Caco-2 (cell line): ENCODE results near the gene ARFGEF2. TPM values are rescaled to one million over a fixed set of nuclear protein-coding genes. Genes with fewer than 3 reads are reported as not detected.

Source experiments
- BruUV-seq: library from RNA; stranded (reverse); fragments of 400-500 nt; replicated peaks from 2 replicates; lab custom pipeline; 2021; lab: Mats Ljungman, UMichigan
- CTCF ChIA-PET: fragments of 300-600 bp; sonication (Branson Sonifier 250); formaldehyde crosslinking; loops from one replicate; lab custom pipeline; 2022; ENCODE audit warnings: antibody characterized with exemption; lab: Charles Lee
- POLR2A ChIA-PET: fragments of 300-600 bp; sonication (Branson Sonifier 250); formaldehyde crosslinking; loops from one replicate; lab custom pipeline; 2022; ENCODE audit warnings: antibody characterized with exemption; lab: Charles Lee
- DNase-seq, 2 experiments: peaks; one replicate each; pipeline versions ENCODE4 v3.0.0 to v3.0.0-alpha.2; 2020 to 2022
- H3K27me3 ChIP-seq: replicated peaks from 2 replicates; pipeline ENCODE4 v1.6.0; 2011; ENCODE audit warnings: low read length; ENCODE audit not compliant: control insufficient read depth, insufficient read depth
- H3K36me3 ChIP-seq: 2 replicates; pipeline ENCODE4 v1.5.1; 2011; ENCODE audit warnings: low read length; ENCODE audit not compliant: control insufficient read depth, insufficient read depth
- H3K4me1 ChIP-seq: fragments of 250-450 bp; sonication (Bioruptor Pico); 2 replicates; pipeline ENCODE4 v1.5.1; 2020; ENCODE audit warnings: mild to moderate bottlenecking
- H3K4me3 ChIP-seq: 2 replicates; pipeline ENCODE4 v1.5.1; 2011; ENCODE audit warnings: low read depth, mild to moderate bottlenecking, control low read depth, low read length
- H3K9me3 ChIP-seq: fragments of 250-450 bp; sonication (Bioruptor Pico); 2 replicates; pipeline ENCODE4 v1.5.1; 2020; ENCODE audit warnings: mild to moderate bottlenecking, moderate library complexity
- H3K27ac Mint-ChIP-seq: one replicate; pipeline ENCODE4 v1.8.0; 2022; ENCODE audit warnings: mixed read lengths; ENCODE audit not compliant: unreplicated experiment
- H3K27me3 Mint-ChIP-seq: one replicate; pipeline ENCODE4 v1.8.0; 2022; ENCODE audit warnings: mixed read lengths; ENCODE audit not compliant: insufficient read depth, unreplicated experiment
- H3K36me3 Mint-ChIP-seq: one replicate; pipeline ENCODE4 v1.8.0; 2022; ENCODE audit warnings: mild to moderate bottlenecking, mixed read lengths; ENCODE audit not compliant: insufficient read depth, unreplicated experiment
- H3K4me1 Mint-ChIP-seq: one replicate; pipeline ENCODE4 v1.8.0; 2022; ENCODE audit warnings: low read depth, mixed read lengths; ENCODE audit not compliant: unreplicated experiment
- H3K4me3 Mint-ChIP-seq: one replicate; pipeline ENCODE4 v1.8.0; 2022; ENCODE audit warnings: mild to moderate bottlenecking, moderate library complexity, mixed read lengths; ENCODE audit not compliant: unreplicated experiment
- H3K9me3 Mint-ChIP-seq: one replicate; pipeline ENCODE4 v1.8.0; 2022; ENCODE audit warnings: mixed read lengths; ENCODE audit not compliant: unreplicated experiment
- intact Hi-C: fragments of 100-400 bp; cut with micrococcal nuclease; formaldehyde crosslinking; loops from one replicate; pipeline ENCODE4 v1.10.0; 2022; ENCODE audit not compliant: unreplicated experiment
- total RNA-seq: library from RNA; stranded (reverse); gene quantifications from 2 replicates; pipeline ENCODE4 v1.2.3, GENCODE V29; 2022
- TF ChIP-seq, protein P1 (sequence below), 2 experiments: fragments of 200-600 bp in 1 of 2; IDR thresholded peaks; 1 replicate in 1 of 2; 2 replicates in 1 of 2; pipeline versions ENCODE4 v1.5.1 to v1.8.0; 2011 to 2022; ENCODE audit warnings: antibody characterized with exemption in 1 of 2, control low read depth in 1 of 2, inconsistent platforms in 1 of 2, low read depth in 1 of 2, low read length in 1 of 2, mild to moderate bottlenecking in 1 of 2, moderate library complexity in 1 of 2; ENCODE audit not compliant: insufficient read depth in 1 of 2, severe bottlenecking in 1 of 2, unreplicated experiment in 1 of 2

ARFGEF2 gene
- total RNA-seq, 1 experiment from 2014 or later = 78.8 TPM

DNA sequence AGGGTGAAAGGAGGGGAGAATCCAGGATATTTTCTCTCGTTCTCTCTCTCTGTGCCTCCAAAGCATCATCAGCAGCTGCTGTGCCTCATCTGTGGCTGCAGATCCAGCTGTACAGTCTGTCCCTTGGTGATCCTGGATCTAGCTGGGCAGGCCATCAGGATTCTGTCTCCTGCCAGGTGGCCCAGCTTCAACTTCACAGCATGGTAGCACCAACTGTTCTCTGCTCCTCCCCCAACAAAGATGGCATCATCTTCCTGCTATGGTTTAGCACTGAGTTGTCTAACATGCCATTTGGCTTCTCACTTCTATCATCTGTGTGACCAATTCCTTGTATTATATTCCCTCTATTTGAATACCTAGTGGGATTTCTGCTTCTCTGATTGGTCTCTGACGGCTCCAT, 28.6 kb upstream of the ARFGEF2 start:
- H3K27me3 Mint-ChIP-seq = peaks cover 19% of the 10 kb centered on the region
- no peaks in the 10 kb centered on the region for H3K36me3 Mint-ChIP-seq
- DNase-seq = no peak
- no peaks in the 10 kb centered on the region for H3K4me1 Mint-ChIP-seq
- H3K27ac Mint-ChIP-seq = no peak overlapping the region
- H3K9me3 Mint-ChIP-seq = peaks cover 10% of the 10 kb centered on the region
- H3K27me3 ChIP-seq = peaks cover 3% of the 10 kb centered on the region; the same call in 1 of the 2 replicates
- no peak overlapping the region for H3K4me3 Mint-ChIP-seq
- no TSS peak for BruUV-seq
- peaks cover 5% of the 10 kb centered on the region; the same call in 1 of the 2 replicates for H3K9me3 ChIP-seq
- TF ChIP-seq, protein P1, sequence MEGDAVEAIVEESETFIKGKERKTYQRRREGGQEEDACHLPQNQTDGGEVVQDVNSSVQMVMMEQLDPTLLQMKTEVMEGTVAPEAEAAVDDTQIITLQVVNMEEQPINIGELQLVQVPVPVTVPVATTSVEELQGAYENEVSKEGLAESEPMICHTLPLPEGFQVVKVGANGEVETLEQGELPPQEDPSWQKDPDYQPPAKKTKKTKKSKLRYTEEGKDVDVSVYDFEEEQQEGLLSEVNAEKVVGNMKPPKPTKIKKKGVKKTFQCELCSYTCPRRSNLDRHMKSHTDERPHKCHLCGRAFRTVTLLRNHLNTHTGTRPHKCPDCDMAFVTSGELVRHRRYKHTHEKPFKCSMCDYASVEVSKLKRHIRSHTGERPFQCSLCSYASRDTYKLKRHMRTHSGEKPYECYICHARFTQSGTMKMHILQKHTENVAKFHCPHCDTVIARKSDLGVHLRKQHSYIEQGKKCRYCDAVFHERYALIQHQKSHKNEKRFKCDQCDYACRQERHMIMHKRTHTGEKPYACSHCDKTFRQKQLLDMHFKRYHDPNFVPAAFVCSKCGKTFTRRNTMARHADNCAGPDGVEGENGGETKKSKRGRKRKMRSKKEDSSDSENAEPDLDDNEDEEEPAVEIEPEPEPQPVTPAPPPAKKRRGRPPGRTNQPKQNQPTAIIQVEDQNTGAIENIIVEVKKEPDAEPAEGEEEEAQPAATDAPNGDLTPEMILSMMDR (IDR thresholded peaks at IDR 0.05; ENCODE audit: insufficient read depth in 1 of 2, low read depth in 1 of 2, low read length in 1 of 2, severe bottlenecking in 1 of 2, unreplicated experiment in 1 of 2) = no peak
- ChIA-PET CTCF (interaction anchor here (1.8 kb wide), 1 partner anchor 235 kb away, joined by 9 read pairs; no protein-coding TSS in a partner anchor), POLR2A (no interaction called here)
- no peaks in the 10 kb centered on the region for H3K4me1 ChIP-seq
- H3K36me3 ChIP-seq = no peaks in the 10 kb centered on the region
- no peak overlapping the region for H3K4me3 ChIP-seq
- intact Hi-C loops = no loop called here

DNA sequence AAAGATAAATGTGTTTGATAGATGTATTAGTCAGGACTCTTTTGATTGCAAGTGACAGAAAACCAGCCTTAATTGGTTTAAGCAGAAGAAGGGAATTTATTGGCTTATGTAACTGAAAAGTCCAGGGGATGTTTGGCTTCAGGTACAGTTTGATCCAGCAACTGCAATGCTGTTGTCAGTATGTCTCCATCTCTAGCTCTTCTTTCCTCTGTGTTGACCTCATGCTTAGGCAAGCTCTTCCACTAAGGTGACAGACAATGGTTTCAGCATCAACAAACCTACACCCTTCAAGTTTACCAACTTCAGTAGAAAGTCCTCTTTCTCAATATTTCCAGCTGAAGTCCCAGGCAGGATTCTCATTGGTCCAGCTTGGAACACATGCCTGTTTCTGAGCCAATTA, 28.1 kb upstream of the ARFGEF2 start:
- POLR2A ChIA-PET = no interaction called here
- Mint-ChIP-seq H3K27ac (no peak overlapping the region), H3K27me3 (peaks cover 19% of the 10 kb centered on the region), H3K4me3 (no peak overlapping the region), H3K9me3 (peaks cover 10% of the 10 kb centered on the region), H3K36me3 (no peaks in the 10 kb centered on the region), H3K4me1 (no peaks in the 10 kb centered on the region)
- intact Hi-C loops = no loop called here
- Histone ChIP-seq H3K9me3 (peaks cover 5% of the 10 kb centered on the region; the same call in 1 of the 2 replicates), H3K36me3 (no peaks in the 10 kb centered on the region), H3K4me3 (no peak overlapping the region), H3K27me3 (peaks cover 3% of the 10 kb centered on the region; the same call in 1 of the 2 replicates), H3K4me1 (no peaks in the 10 kb centered on the region)
- CTCF ChIA-PET = interaction anchor here (1.8 kb wide), 1 partner anchor 236 kb away, joined by 9 read pairs; no protein-coding TSS in a partner anchor
- TF ChIP-seq, protein P1 (IDR thresholded peaks at IDR 0.05; ENCODE audit: insufficient read depth in 1 of 2, low read depth in 1 of 2, low read length in 1 of 2, severe bottlenecking in 1 of 2, unreplicated experiment in 1 of 2) = no peak
- no peak for DNase-seq
- BruUV-seq = no TSS peak

DNA sequence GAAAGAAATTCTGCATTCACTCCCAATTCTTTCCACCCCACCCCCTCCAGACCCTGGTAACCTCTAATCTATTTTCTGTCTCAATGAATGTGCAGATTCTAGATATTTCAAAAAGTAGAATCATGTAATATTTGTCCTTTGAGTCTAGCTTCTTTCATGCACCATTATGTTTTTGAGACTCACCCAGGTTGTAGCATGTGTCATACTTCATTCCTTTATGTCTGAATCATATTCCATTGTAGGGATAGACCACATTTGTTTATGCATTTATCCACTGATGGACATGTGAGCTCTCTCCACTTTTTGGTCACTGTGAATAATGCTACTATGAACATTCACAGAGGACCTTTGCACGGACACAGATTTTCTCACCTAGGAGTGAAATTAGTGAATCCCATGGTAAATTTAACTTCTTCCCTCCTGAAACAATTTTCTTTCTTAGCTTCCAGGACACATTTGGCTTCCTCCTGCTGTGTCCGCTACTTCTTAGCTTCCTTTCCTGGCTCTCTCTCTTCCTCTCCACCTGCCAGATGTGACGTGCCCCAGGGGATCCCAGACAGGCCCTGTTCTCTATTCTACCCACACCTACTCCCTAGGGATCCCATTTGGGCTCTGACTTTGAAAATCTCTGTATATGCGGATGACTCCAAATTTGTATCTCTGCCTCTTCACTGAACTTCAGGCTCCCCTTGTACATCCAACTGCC, 24.1 kb upstream of the ARFGEF2 start:
- H3K27ac Mint-ChIP-seq = no peak overlapping the region
- no peaks in the 10 kb centered on the region for H3K4me1 Mint-ChIP-seq
- ChIA-PET POLR2A (no interaction called here), CTCF (interaction anchor here (0.7 to 1.1 kb wide), 3 partner anchors 20 to 240 kb away, joined by 3 to 10 read pairs (median 5); no protein-coding TSS in a partner anchor)
- H3K4me3 ChIP-seq = no peak overlapping the region
- TF ChIP-seq, protein P1 (IDR thresholded peaks at IDR 0.05; ENCODE audit: insufficient read depth in 1 of 2, low read depth in 1 of 2, low read length in 1 of 2, severe bottlenecking in 1 of 2, unreplicated experiment in 1 of 2) = no peak
- H3K27me3 Mint-ChIP-seq = peaks cover 10% of the 10 kb centered on the region
- H3K9me3 Mint-ChIP-seq = no peaks in the 10 kb centered on the region
- H3K36me3 Mint-ChIP-seq = no peaks in the 10 kb centered on the region
- BruUV-seq = no TSS peak
- no peak for DNase-seq
- intact Hi-C loops = no loop called here
- H3K27me3 ChIP-seq = peaks cover 2% of the 10 kb centered on the region
- peaks cover 5% of the 10 kb centered on the region; the same call in 1 of the 2 replicates for H3K9me3 ChIP-seq
- H3K36me3 ChIP-seq = no peaks in the 10 kb centered on the region
- H3K4me3 Mint-ChIP-seq = no peak overlapping the region
- H3K4me1 ChIP-seq = 0 out of 2 replicates have a peak, but pooled peaks cover 4% of the 10 kb centered on the region
